ENCODE data around the gene CREB3L2.

The CREB3L2 gene

DNA sequence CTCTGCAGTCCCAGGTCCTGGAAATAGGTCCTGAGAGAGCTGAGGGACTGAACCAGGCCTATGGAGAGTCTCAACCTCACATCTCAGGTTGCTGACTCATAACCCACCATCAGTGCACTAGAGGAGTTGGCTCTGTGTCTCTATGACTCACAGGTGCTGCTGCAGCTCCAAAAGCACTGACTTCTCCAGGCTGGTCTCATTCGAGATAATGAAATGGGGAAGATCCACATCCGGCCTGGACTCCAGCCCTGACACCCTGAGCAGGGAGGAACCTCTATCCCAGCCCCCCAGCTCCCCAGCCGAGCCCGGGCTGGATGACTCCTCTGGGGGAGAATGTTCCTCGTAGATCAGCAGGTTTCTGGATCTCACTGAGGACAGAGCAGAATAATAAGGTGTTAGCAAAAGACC, 119.6 kb downstream of the CREB3L2 start:
- no peak for TF ChIP-seq GATA1 (IDR thresholded peaks at IDR 0.05; ENCODE audit: low read depth, low read length)
- no peak for TF ChIP-seq POLR2A (IDR thresholded peaks at IDR 0.05; ENCODE audit: low read length)
- DNase-seq = peak in 1 of 2 experiments; percentile 44

DNA sequence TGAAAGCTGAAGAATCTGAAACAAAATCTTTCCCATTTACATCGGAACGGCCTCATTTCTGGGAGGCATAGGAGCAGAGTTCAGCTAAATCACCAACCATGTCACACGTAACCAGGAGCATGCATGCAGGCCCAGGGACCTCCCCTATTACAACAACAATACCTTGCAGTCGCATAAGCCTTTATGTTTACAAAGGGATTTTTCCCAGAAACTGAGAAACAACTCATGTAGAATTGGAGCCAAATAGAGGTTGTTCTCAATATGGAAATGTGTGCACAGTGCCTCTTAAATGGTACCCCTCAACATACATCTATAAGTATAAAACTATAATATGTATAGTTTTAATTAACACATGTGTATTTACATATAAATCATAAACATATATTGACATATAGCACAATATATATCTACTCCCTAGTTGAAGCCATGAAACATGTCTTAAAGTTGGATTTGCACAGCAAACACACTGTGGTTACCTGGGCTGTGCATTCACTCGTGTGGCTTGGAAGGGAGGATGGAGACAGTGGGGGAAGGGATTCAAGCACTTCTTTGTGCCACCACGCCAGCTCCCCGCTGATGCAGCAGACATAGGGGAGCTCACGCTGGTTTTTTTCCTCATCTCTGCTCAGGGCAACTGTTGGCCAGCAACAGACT, 120.2 kb downstream of the CREB3L2 start:
- no peak for DNase-seq
- TF ChIP-seq POLR2A (IDR thresholded peaks at IDR 0.05; ENCODE audit: low read length) (no peak), GATA1 (IDR thresholded peaks at IDR 0.05; ENCODE audit: low read depth, low read length) (no peak)

- TF ChIP-seq POLR2A (IDR thresholded peaks at IDR 0.05; ENCODE audit: low read length) = no peak
- TF ChIP-seq GATA1 (IDR thresholded peaks at IDR 0.05; ENCODE audit: low read depth, low read length) = no peak
- no peak for DNase-seq
These were observed 121.5 kb downstream of the CREB3L2 start for GRCh38 chr7:137880432-137880831.

GRCh38 chr7:137879357-137880158, 122.3 kb downstream of the CREB3L2 start:
- DNase-seq = no peak
- no peak for TF ChIP-seq GATA1 (IDR thresholded peaks at IDR 0.05; ENCODE audit: low read depth, low read length)
- no peak for TF ChIP-seq POLR2A (IDR thresholded peaks at IDR 0.05; ENCODE audit: low read length)

- TF ChIP-seq GATA1 (IDR thresholded peaks at IDR 0.05; ENCODE audit: low read depth, low read length) = peak; percentile 13
- no peak for TF ChIP-seq POLR2A (IDR thresholded peaks at IDR 0.05; ENCODE audit: low read length)
- DNase-seq = peak; percentile 61 to 90
These were observed 123.4 kb downstream of the CREB3L2 start for GRCh38 chr7:137878333-137878961.

DNA sequence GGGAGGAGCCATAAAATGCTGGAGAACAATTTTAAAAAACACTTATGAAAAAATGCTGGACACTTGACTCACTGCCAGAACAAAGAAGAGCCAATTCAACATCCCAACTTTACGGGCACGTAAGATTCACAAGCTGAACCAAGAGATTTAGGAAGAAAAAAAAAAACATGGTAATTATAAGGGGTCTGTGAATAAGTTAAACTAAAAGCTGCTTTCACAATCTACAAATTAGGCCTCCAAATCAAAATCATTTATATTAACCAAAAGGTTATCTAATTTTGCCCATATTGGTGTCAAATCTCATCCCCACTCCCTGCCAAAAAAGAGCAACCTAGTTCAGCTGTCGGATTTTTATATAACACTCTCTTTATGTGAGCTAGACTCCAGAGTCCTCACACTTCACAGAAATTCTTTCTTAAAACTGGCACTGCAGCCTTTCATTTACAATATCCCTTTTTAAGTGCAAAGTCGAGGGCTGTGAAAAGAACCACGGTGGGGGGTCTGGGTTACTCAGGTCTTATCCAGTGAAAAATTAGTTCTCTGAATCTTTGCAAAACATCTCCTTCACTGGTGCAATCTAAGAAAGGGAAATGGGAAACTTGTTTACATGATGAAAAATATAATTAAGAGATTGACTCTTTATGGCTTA, 124.7 kb downstream of the CREB3L2 start:
- no peak for DNase-seq
- TF ChIP-seq GATA1 (IDR thresholded peaks at IDR 0.05; ENCODE audit: low read depth, low read length) = no peak
- no peak for TF ChIP-seq POLR2A (IDR thresholded peaks at IDR 0.05; ENCODE audit: low read length)

- TF ChIP-seq POLR2A (IDR thresholded peaks at IDR 0.05; ENCODE audit: low read length) (no peak), GATA1 (IDR thresholded peaks at IDR 0.05; ENCODE audit: low read depth, low read length) (no peak)
- no peak for DNase-seq
These were observed 126.1 kb downstream of the CREB3L2 start for GRCh38 chr7:137875746-137876145.

DNA sequence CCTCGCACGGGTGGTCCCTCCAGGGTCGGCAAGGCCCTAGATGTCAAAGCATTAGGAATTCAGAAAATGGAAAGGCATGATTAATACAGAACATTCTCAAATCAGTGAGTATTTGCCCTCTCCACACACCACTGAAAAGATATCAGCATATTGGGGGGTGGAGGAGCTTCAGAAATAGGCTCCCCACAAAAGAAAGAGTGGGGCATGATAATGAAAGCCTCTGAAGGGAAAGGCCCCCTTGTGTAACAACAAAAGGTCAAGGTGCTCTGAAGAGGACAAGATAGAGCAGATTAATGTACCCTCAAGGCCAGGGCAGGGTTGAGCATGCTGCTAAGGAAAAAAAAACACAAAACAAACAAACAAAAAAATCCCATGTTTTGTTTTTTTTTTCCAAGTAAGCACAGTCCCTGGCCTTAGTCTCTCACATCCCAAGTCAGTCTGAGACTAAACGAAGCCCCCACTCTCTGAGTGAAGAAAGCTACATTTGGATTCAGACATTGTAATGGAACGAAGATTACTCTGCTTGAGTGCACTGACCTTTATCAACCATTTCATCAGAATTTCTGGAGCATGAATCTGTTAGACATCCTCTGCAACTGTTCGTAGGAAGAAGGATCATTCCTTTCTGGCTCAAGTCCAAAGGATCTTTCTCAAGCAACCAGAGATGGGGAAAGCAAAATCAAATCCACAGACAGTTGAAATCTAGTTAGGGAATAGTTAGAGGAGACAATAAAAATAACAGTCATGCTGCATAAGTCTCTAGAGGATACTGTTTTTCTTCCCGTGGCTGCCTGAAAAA, 127.7 kb downstream of the CREB3L2 start:
- TF ChIP-seq POLR2A (IDR thresholded peaks at IDR 0.05; ENCODE audit: low read length) (no peak), GATA1 (IDR thresholded peaks at IDR 0.05; ENCODE audit: low read depth, low read length) (no peak)
- DNase-seq = no peak

DNA sequence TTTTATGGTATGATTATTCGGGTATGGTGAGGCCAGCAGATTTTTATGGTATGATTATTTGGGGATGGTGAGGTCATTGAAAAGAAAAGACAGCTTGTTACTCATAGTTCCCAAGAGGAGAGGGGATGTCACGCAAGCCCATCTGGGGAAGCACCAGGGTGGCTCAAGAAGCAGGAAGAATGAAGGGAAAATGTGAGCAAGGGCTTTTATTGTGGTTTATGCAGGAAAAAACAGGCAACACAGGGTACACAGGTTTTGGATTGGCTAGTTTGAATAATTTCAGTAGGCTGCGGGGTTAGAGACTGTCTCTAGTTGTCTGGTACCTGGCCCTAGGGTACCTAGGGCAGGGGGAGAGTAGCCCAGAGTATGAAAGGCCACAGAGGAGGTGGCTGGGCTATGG, 128.4 kb downstream of the CREB3L2 start:
- TF ChIP-seq GATA1 (IDR thresholded peaks at IDR 0.05; ENCODE audit: low read depth, low read length) = no peak
- DNase-seq = no peak

GRCh38 chr7:137871170-137871915, 130.5 kb downstream of the CREB3L2 start:
- TF ChIP-seq GATA1 (IDR thresholded peaks at IDR 0.05; ENCODE audit: low read depth, low read length) = no peak
- TF ChIP-seq POLR2A (IDR thresholded peaks at IDR 0.05; ENCODE audit: low read length) = no peak
- no peak for DNase-seq

DNA sequence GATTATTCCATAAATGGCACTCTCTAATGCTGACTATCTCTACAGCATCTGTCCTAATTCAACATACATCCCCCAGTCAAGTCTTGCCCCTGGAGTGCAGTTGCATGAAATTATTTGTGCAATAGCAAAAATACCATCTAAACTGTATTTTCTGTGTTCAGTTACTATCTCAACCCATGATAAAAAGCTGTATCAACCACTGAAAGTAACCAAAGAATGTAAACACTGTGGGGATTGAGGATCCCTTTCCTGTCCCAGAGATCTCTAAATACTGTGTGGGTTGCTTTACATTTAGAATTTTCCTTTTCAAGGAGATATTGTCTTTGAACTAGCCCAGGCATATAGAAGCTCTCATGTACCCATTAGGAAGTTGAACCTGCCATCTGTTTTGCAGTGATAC, 131.2 kb downstream of the CREB3L2 start:
- no peak for DNase-seq
- no peak for TF ChIP-seq GATA1 (IDR thresholded peaks at IDR 0.05; ENCODE audit: low read depth, low read length)
- TF ChIP-seq POLR2A (IDR thresholded peaks at IDR 0.05; ENCODE audit: low read length) = no peak

DNA sequence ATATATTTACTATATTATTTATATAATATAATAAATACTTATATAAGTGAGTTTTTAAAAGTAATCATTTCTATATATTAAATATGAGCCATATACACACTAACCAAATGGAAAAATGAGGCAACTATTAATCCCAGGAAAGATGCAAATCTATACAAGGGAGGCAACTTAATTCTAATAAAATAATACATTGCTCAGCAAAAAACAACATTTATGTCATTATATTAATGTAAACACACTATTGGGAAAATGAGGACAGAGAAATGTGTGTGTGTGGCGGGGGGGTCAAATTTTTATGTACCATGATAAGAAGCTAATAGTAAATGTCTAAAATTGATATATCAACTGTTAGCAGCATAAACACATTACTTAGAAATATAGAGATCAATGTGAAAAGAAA, 131.8 kb downstream of the CREB3L2 start:
- TF ChIP-seq POLR2A (IDR thresholded peaks at IDR 0.05; ENCODE audit: low read length) (no peak), GATA1 (IDR thresholded peaks at IDR 0.05; ENCODE audit: low read depth, low read length) (no peak)
- DNase-seq = no peak

- DNase-seq = no peak
- TF ChIP-seq GATA1 (IDR thresholded peaks at IDR 0.05; ENCODE audit: low read depth, low read length) (no peak), POLR2A (IDR thresholded peaks at IDR 0.05; ENCODE audit: low read length) (no peak)
These were observed 132.6 kb downstream of the CREB3L2 start for GRCh38 chr7:137869260-137869659.
